Suprapubic skin (tissue), 4 donors: ENCODE data around the gene SEZ6L.

Source experiments
- CTCF ChIP-seq, 2 donors: fragments of 200-600 bp in 1 of 2; fragments of 450-650 bp in 1 of 2; sonication (generic) in 1 of 2; IDR thresholded peaks; one replicate each; pipeline ENCODE4 v1.5.1; 2016 to 2019; ENCODE audit warnings: antibody characterized with exemption in 2 of 2, mild to moderate bottlenecking in 1 of 2, moderate library complexity in 1 of 2
- EP300 ChIP-seq: sonication (generic); formaldehyde crosslinking; IDR thresholded peaks from one replicate; pipeline ENCODE4 v1.6.1; 2017; ENCODE audit warnings: antibody characterized with exemption
- POLR2A ChIP-seq, 2 donors: fragments of 450-650 bp; IDR thresholded peaks; one replicate each; pipeline ENCODE4 v1.6.1; 2017; ENCODE audit warnings: antibody characterized with exemption in 2 of 2, mild to moderate bottlenecking in 2 of 2, moderate library complexity in 2 of 2
- POLR2AphosphoS5 ChIP-seq, 3 donors: sonication (generic); formaldehyde crosslinking; IDR thresholded peaks; one replicate each; pipeline ENCODE4 v1.6.1; 2017; ENCODE audit warnings: antibody characterized with exemption in 3 of 3

GRCh38 chr22:26235792-26236487 is 66.7 kb downstream of the SEZ6L start:
- TF ChIP-seq POLR2A (IDR thresholded peaks at IDR 0.05), result no peak
- no peak for TF ChIP-seq CTCF (IDR thresholded peaks at IDR 0.05)
- no peak for TF ChIP-seq POLR2AphosphoS5 (IDR thresholded peaks at IDR 0.05)
- TF ChIP-seq EP300, result no peak
